ENCODE results near the gene NPC1. TPM values are rescaled to one million over a fixed set of nuclear protein-coding genes. Genes with fewer than 3 reads are reported as not detected.

NPC1 gene
- total and polyA plus RNA-seq, 2 donors (not counting 3 experiments of a cell fraction or from before 2014, with no cell fraction given), result 40.6 to 45.2 TPM

- CTCF ChIA-PET, result interaction anchor here (1.3 to 10.9 kb wide), 5 partner anchors 8 to 182 kb away, joined by 3 to 260 read pairs (median 4); no protein-coding TSS in a partner anchor
These were observed 43.2 kb upstream of the NPC1 start for GRCh38 chr18:23629444-23629946.

More at GRCh38 chr18:23629444-23629946, 43.2 kb upstream of the NPC1 start:
- Histone ChIP-seq H3K4me3 (replicated peaks in 1 of 3; ENCODE audit: insufficient read depth in 1 of 3, low read depth in 1 of 3, low read length in 3 of 3) (no peak overlapping the region), H3K9ac (replicated peaks; ENCODE audit: extremely low read depth, insufficient read depth, low read length) (no peak overlapping the region), H3K4me1 (ENCODE audit: control insufficient read depth, extremely low read depth, insufficient read depth, low read length) (peaks cover 23% of the 10 kb centered on the region), H3K9me3 (replicated peaks; ENCODE audit: control insufficient read depth, insufficient read depth, low read length) (no peaks in the 10 kb centered on the region), H3K9me1 (replicated peaks; ENCODE audit: control insufficient read depth, extremely low read depth, insufficient read depth, low read length) (no peaks in the 10 kb centered on the region), H4K20me1 (replicated peaks; ENCODE audit: control insufficient read depth, extremely low read depth, insufficient read depth, low read length) (no peaks in the 10 kb centered on the region), H3K27me3 (ENCODE audit: control insufficient read depth in 2 of 2, insufficient read depth in 2 of 2, low read length in 2 of 2) (peaks cover 0 to 4% of the 10 kb centered on the region in 2 experiments), H2AFZ (ENCODE audit: low read depth, low read length) (no peak overlapping the region), H3K79me2 (ENCODE audit: control insufficient read depth, insufficient read depth, low read length) (no peaks in the 10 kb centered on the region), H3K4me2 (ENCODE audit: insufficient read depth, low read length) (no peak overlapping the region), H3K36me3 (ENCODE audit: control insufficient read depth in 2 of 2, extremely low read depth in 1 of 2, insufficient read depth in 2 of 2, low read length in 2 of 2) (no peaks in the 10 kb centered on the region), H3K27ac (ENCODE audit: insufficient read depth, low read depth, low read length) (no peak overlapping the region)
- BruUV-seq (replicated peaks), result no TSS peak
- DNase-seq (ENCODE audit: low read depth, low spot score) (no peak), FAIRE-seq (no peak)
- TF ChIP-seq JUN (IDR thresholded peaks at IDR 0.05; ENCODE audit: borderline replicate concordance, insufficient read depth, insufficient read length, low read depth) (no peak), POLR2AphosphoS5 (IDR thresholded peaks at IDR 0.05; ENCODE audit: insufficient read depth, low read depth, low read length) (no peak), CTCF (IDR thresholded peaks at IDR 0.05; ENCODE audit: extremely low read depth in 1 of 2, insufficient read depth in 1 of 2, low read depth in 1 of 2, low read length in 2 of 2) (no peak), MAX (IDR thresholded peaks at IDR 0.05; ENCODE audit: insufficient read depth, insufficient read length) (no peak), FOS (IDR thresholded peaks at IDR 0.05; ENCODE audit: borderline replicate concordance, insufficient read depth, low read length) (no peak), MYC (IDR thresholded peaks at IDR 0.05; ENCODE audit: low read depth, low read length) (no peak)
- intact Hi-C loops (cut with micrococcal nuclease), result loop anchor here (5.0 kb wide), 2 partner anchors 58 to 88 kb away; partner anchors contain the start of gene LAMA3
- dilution Hi-C loops (cut with MboI; ENCODE audit: extremely low pct_ligation_motif_present, low sequenced_read_pairs), result no loop called here
- POLR2A ChIA-PET, result no interaction called here

Data from endothelial cell of umbilical vein (primary cell).